Activated B cell treated with CpG ODN at 0.5 μM for 24 hours (primary cell): ENCODE measurements around the gene PMF1. TPM values are rescaled to one million over a fixed set of nuclear protein-coding genes. Genes with fewer than 3 reads are reported as not detected.

Source experiments
- ATAC-seq: fragments of 200-7000 bp; cut with Tn5 transposase; one replicate; pipeline ENCODE4 v1.10.0; 2021; ENCODE audit warnings: low read depth, mild to moderate bottlenecking, moderate library complexity
- CTCF ChIA-PET: fragments of 350-600 bp; sonication (Branson Sonifier 250); formaldehyde crosslinking; loops from one replicate; lab custom pipeline; 2021; ENCODE audit warnings: antibody characterized with exemption; lab: Charles Lee
- POLR2A ChIA-PET: fragments of 350-600 bp; sonication (Branson Sonifier 250); formaldehyde crosslinking; loops from one replicate; lab custom pipeline; 2021; ENCODE audit warnings: antibody characterized with exemption; lab: Charles Lee
- DNase-seq: peaks from one replicate; pipeline ENCODE4 v3.0.0; 2022
- H3K27ac Mint-ChIP-seq: one replicate; pipeline ENCODE4 v1.8.0; 2020; ENCODE audit warnings: mixed read lengths
- H3K27me3 Mint-ChIP-seq: one replicate; pipeline ENCODE4 v1.8.0; 2021; ENCODE audit warnings: mixed read lengths
- H3K36me3 Mint-ChIP-seq: one replicate; pipeline ENCODE4 v1.8.0; 2021; ENCODE audit warnings: low read depth, mixed read lengths
- H3K4me1 Mint-ChIP-seq: one replicate; pipeline ENCODE4 v1.8.0; 2021; ENCODE audit warnings: mixed read lengths
- H3K4me3 Mint-ChIP-seq: one replicate; pipeline ENCODE4 v1.8.0; 2020; ENCODE audit warnings: mild to moderate bottlenecking, mixed read lengths
- H3K9me3 Mint-ChIP-seq: one replicate; pipeline ENCODE4 v1.8.0; 2020; ENCODE audit warnings: mixed read lengths
- intact Hi-C: fragments of 100-400 bp; cut with micrococcal nuclease; formaldehyde crosslinking; loops from one replicate; pipeline ENCODE4 v1.15.1; 2024
- total RNA-seq: library from RNA; stranded (reverse); gene quantifications from 2 replicates; pipeline ENCODE4 v1.2.3, GENCODE V29; 2022
- TF ChIP-seq, protein P1 (sequence below): fragments of 200-600 bp; IDR thresholded peaks from one replicate; pipeline ENCODE4 v1.8.0; 2022; ENCODE audit warnings: antibody characterized with exemption, mild to moderate bottlenecking

The PMF1 gene
- total RNA-seq, 1 donor from 2014 or later, result 75.8 TPM

DNA sequence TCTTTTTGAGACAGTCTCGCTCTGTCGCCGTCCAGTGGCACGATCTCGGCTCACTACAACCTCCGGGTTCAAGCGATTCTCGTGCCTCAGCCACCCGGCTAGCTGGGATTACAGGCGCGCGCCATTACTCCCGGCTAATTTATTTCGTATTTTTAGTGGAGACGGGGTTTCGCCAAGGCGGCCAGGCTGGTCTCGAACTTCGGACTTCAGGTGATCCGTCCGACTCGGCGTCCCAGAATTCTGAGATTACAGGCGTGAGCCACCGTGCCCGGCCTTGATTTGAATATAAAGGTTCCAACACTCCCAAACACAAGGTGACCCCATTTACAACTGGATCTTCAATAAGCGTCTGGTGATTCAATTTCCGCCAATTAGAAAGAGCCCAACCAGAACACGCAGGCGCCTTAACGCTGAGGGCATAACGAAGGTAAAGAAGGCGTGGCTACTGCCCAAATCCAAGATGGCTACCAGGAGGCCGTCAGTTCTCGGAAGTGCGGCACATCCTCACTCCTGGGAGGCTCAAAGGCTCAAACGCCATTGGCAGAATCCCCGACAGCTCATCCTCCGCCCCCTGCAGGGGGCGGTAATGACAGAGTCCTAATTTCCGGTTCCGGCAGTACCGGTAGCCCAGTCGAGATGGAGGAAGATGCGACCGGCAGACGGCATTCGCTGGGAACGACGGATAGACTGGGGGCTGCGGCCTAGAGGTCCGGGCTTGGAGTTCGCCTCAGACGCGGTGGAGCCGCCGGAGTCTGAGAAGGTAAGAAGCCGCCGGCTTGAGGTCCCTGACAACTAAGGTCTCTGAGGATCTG lies 19.1 kb upstream of the PMF1 start, which contains the start of gene SLC25A44:
SLC25A44 (plus strand) TSS at position 617 of the 812 bp plus-strand sequence. CDS start 5,744 bp downstream, outside the sequence.
- Mint-ChIP-seq H3K4me1 (peaks cover 38% of the 10 kb centered on the region), H3K36me3 (peaks cover 28% of the 10 kb centered on the region), H3K27me3 (no peaks in the 10 kb centered on the region), H3K4me3 (peak within 1 kb of the TSS; percentile 96), H3K9me3 (peaks cover 2% of the 10 kb centered on the region), H3K27ac (peak within 1 kb of the TSS; percentile 91)
- intact Hi-C loops, result loop anchor here (1.0 to 5.0 kb wide), 6 partner anchors 20 to 139 kb away; partner anchors contain the start of genes LAMTOR2, PMF1 and SMG5
- ChIA-PET POLR2A (interaction anchor here (0.6 to 3.6 kb wide), 12 partner anchors 11 to 535 kb away, joined by 3 to 47 read pairs (median 7); partner anchors contain the start of genes ISG20L2, METTL25B and PMF1), CTCF (interaction anchor here (0.8 to 2.4 kb wide), 4 partner anchors 19 to 47 kb away, joined by 5 to 16 read pairs (median 6); partner anchors contain the start of gene PMF1)
- DNase-seq, result peak; percentile 93
- ATAC-seq, result peak; percentile 98
- TF ChIP-seq, protein P1, sequence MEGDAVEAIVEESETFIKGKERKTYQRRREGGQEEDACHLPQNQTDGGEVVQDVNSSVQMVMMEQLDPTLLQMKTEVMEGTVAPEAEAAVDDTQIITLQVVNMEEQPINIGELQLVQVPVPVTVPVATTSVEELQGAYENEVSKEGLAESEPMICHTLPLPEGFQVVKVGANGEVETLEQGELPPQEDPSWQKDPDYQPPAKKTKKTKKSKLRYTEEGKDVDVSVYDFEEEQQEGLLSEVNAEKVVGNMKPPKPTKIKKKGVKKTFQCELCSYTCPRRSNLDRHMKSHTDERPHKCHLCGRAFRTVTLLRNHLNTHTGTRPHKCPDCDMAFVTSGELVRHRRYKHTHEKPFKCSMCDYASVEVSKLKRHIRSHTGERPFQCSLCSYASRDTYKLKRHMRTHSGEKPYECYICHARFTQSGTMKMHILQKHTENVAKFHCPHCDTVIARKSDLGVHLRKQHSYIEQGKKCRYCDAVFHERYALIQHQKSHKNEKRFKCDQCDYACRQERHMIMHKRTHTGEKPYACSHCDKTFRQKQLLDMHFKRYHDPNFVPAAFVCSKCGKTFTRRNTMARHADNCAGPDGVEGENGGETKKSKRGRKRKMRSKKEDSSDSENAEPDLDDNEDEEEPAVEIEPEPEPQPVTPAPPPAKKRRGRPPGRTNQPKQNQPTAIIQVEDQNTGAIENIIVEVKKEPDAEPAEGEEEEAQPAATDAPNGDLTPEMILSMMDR, result no peak

DNA sequence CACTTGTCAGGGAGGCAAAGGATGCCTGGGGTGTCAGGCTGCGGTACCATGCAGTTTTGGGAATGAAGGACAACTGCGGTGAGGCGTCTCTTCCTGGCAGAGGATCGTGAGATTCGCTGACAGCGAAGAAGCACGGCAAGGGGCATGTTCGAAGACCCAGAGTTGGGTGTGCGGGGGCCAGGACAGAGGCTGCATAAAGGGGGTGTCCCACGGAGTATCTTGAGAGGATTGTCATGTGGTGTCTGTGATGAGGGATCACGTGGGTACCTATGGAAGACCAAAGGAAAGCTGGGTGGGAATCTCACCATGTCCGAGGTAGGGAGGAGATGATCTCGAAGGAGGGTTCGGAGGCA lies 18.5 kb upstream of the PMF1 start:
- POLR2A ChIA-PET, result interaction anchor here (0.8 to 3.6 kb wide), 10 partner anchors 11 to 534 kb away, joined by 3 to 47 read pairs (median 8); partner anchors contain the start of genes ISG20L2, METTL25B and PMF1
- ATAC-seq, result no peak
- no peaks in the 10 kb centered on the region for H3K9me3 Mint-ChIP-seq

DNA sequence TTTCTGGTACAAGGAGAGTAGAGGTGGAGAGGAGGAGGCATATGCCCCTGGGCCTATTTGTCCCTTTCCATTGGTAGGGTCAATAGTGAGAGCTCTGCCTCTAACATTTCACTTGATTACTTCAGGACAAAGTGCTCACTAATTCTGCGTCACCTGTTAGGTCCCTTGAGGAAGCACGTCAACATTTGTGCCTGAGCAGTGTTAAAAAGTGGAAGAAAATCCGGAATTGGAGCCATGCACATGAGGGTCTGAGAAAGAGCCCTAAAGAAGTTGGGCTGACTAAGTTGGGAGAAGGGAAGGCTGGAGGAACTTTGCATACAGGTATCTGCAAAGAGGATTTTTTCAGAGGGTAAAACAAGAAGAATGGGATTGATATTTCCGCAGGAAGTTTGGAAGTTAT lies 17.0 kb upstream of the PMF1 start:
- ATAC-seq, result no peak
- Mint-ChIP-seq H3K36me3 (peaks cover 41% of the 10 kb centered on the region), H3K4me3 (no peak overlapping the region), H3K4me1 (peaks cover 56% of the 10 kb centered on the region), H3K27ac (no peak overlapping the region), H3K9me3 (no peaks in the 10 kb centered on the region), H3K27me3 (no peaks in the 10 kb centered on the region)
- ChIA-PET POLR2A (interaction anchor here (3.6 kb wide), 1 partner anchor 17 kb away, joined by 47 read pairs; the partner anchor contains the start of gene PMF1), CTCF (interaction anchor here (0.6 kb wide), 1 partner anchor 30 kb away, joined by 3 read pairs; no protein-coding TSS in a partner anchor)
- no peak for DNase-seq
- TF ChIP-seq, protein P1, result no peak
- intact Hi-C loops, result no loop called here

More for the DNA sequence above, 18.5 kb upstream of the PMF1 start:
- CTCF ChIA-PET, result interaction anchor here (1.5 to 2.4 kb wide), 3 partner anchors 31 to 48 kb away, joined by 5 to 16 read pairs (median 7); no protein-coding TSS in a partner anchor
- peak overlapping the region; percentile 96 for H3K4me3 Mint-ChIP-seq
- peaks cover 29% of the 10 kb centered on the region for H3K36me3 Mint-ChIP-seq
- TF ChIP-seq, protein P1, result no peak
- H3K4me1 Mint-ChIP-seq, result peaks cover 43% of the 10 kb centered on the region
- H3K27ac Mint-ChIP-seq, result peak overlapping the region; percentile 91
- no peak for DNase-seq
- no peaks in the 10 kb centered on the region for H3K27me3 Mint-ChIP-seq
- intact Hi-C loops, result loop anchor here (1.0 to 5.0 kb wide), 3 partner anchors 19 to 88 kb away; partner anchors contain the start of genes PMF1 and SMG5

DNA sequence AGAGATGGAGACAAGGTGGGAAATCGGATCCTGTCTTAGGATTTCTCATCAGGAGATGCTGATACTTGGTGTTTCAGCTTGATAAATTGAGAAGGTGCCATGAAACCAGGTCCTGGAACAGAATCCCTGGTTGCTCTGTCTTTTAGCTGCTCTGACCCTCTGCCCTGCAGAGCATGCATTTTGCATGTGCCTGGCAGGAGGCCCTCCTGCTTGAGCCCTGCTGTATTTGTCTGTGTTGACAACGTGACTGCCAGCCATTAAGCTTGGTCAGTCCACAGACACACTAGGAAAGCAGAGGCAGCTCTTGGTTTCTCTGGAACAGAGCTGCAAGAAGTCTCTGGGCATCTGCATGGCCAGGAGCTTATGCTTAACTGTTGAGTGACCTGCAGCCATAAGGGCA lies 16.4 kb upstream of the PMF1 start:
- no peak overlapping the region for H3K27ac Mint-ChIP-seq
- ChIA-PET POLR2A (interaction anchor here (3.6 kb wide), 1 partner anchor 16 kb away, joined by 47 read pairs; the partner anchor contains the start of gene PMF1), CTCF (interaction anchor here (0.6 to 1.4 kb wide), 2 partner anchors 29 to 30 kb away, joined by 3 read pairs; no protein-coding TSS in a partner anchor)
- H3K27me3 Mint-ChIP-seq, result no peaks in the 10 kb centered on the region
- no peak overlapping the region for H3K4me3 Mint-ChIP-seq
- H3K36me3 Mint-ChIP-seq, result peaks cover 41% of the 10 kb centered on the region
- no peaks in the 10 kb centered on the region for H3K9me3 Mint-ChIP-seq
- intact Hi-C loops, result no loop called here
- no peak for ATAC-seq
- DNase-seq, result no peak
- TF ChIP-seq, protein P1, result no peak
- peaks cover 56% of the 10 kb centered on the region for H3K4me1 Mint-ChIP-seq
